HepG2 (cell line): ENCODE measurements around the gene RASA2. TPM values are rescaled to one million over a fixed set of nuclear protein-coding genes. Genes with fewer than 3 reads are reported as not detected.

Experiments
- EP300 ChIP-seq, 3 experiments: sonication (generic) in 1 of 3; formaldehyde crosslinking in 1 of 3; IDR thresholded peaks; 2 replicates each; pipeline versions ENCODE4 v1.5.1 to v1.6.1; 2011 to 2020; ENCODE audit warnings: low read depth in 2 of 3, low read length in 2 of 3, borderline replicate concordance in 1 of 3, improper control_type of control experiment in 1 of 3, mild to moderate bottlenecking in 1 of 3, missing genetic modification reagents in 1 of 3, moderate library complexity in 1 of 3
- FOXA1 ChIP-seq, 2 experiments: fragments of 450-650 bp in 1 of 2; sonication (generic) in 1 of 2; formaldehyde crosslinking in 1 of 2; IDR thresholded peaks; 2 replicates each; pipeline versions ENCODE4 v1.4.0 to v1.6.1; 2016 to 2020; ENCODE audit warnings: missing genetic modification reagents in 1 of 2
- FOXK1 ChIP-seq: sonication (generic); formaldehyde crosslinking; IDR thresholded peaks from 2 replicates; pipeline ENCODE4 v1.4.0; 2020; ENCODE audit warnings: low read depth, missing genetic modification reagents, borderline replicate concordance
- GPN1 ChIP-seq: sonication (generic); formaldehyde crosslinking; IDR thresholded peaks from 2 replicates; pipeline ENCODE4 v1.5.1; 2020; ENCODE audit warnings: missing genetic modification reagents, borderline replicate concordance
- HDAC1 ChIP-seq: sonication (generic); formaldehyde crosslinking; IDR thresholded peaks from 2 replicates; pipeline ENCODE4 v1.5.1; 2020; ENCODE audit warnings: mild to moderate bottlenecking, missing genetic modification reagents
- KAT8 ChIP-seq: IDR thresholded peaks from 2 replicates; pipeline ENCODE4 v1.6.1; 2016; ENCODE audit warnings: missing genetic modification reagents, missing compliant biosample characterization
- MTA1 ChIP-seq: sonication (generic); formaldehyde crosslinking; IDR thresholded peaks from 2 replicates; pipeline ENCODE4 v1.4.0; 2020; ENCODE audit warnings: missing genetic modification reagents, mild to moderate bottlenecking, borderline replicate concordance
- SOX13 ChIP-seq, 3 experiments: fragments of 450-650 bp in 1 of 3; sonication (generic) in 1 of 3; formaldehyde crosslinking in 1 of 3; IDR thresholded peaks in 2 of 3; conservative IDR thresholded peaks in 1 of 3; 2 replicates each; pipeline versions ENCODE4 v1.5.0 to v1.6.1; 2016 to 2020; ENCODE audit warnings: antibody characterized with exemption in 1 of 3, mild to moderate bottlenecking in 1 of 3, missing compliant biosample characterization in 1 of 3, missing genetic modification reagents in 1 of 3, moderate library complexity in 1 of 3
- TBX2 ChIP-seq: sonication (generic); formaldehyde crosslinking; IDR thresholded peaks from 2 replicates; pipeline ENCODE4 v1.5.0; 2020; ENCODE audit warnings: missing genetic modification reagents, mild to moderate bottlenecking, borderline replicate concordance
- ZNF292 ChIP-seq: sonication (generic); formaldehyde crosslinking; IDR thresholded peaks from 2 replicates; pipeline ENCODE4 v1.8.1; 2022; ENCODE audit warnings: mild to moderate bottlenecking, low read depth, missing genetic modification reagents, borderline replicate concordance
- ZNF44 ChIP-seq: sonication (generic); formaldehyde crosslinking; IDR thresholded peaks from 2 replicates; pipeline ENCODE4 v1.5.1; 2020; ENCODE audit warnings: mild to moderate bottlenecking, missing genetic modification reagents
- polyA plus RNA-seq, 8 experiments: library from polyadenylated mRNA; depleted of rRNA in 3 of 8; stranded (reverse) in 7 of 8; unstranded in 1 of 8; fragments of >200 nt; fragmentation: Illumina TruSeq in 4 of 8; extraction: Trizol in 4 of 8; gene quantifications; 2 replicates each; pipeline versions ENCODE4 v1.2.1 to v1.2.3, GENCODE V29; 2011 to 2016; ENCODE audit warnings: low read depth in 4 of 8, missing spikeins in 1 of 8, mixed read lengths in 1 of 8; ENCODE audit not compliant: insufficient read depth in 1 of 8
- total RNA-seq, 5 experiments: library from RNA; depleted of rRNA; stranded (reverse); fragments of >200 nt; fragmentation: Illumina TruSeq; extraction: Trizol; gene quantifications; 2 replicates each; pipeline ENCODE4 v1.2.3, GENCODE V29; 2016; ENCODE audit warnings: low read depth in 1 of 5
- TF ChIP-seq, protein P1 (sequence below): IDR thresholded peaks from 2 replicates; pipeline ENCODE4 v1.6.1; 2016; ENCODE audit warnings: low read depth
- TF ChIP-seq, protein P2 (sequence below): sonication (generic); formaldehyde crosslinking; IDR thresholded peaks from 2 replicates; pipeline ENCODE4 v1.5.1; 2020; ENCODE audit warnings: mild to moderate bottlenecking, moderate library complexity, missing genetic modification reagents
- TF ChIP-seq, protein P3 (sequence below): sonication (generic); formaldehyde crosslinking; IDR thresholded peaks from 2 replicates; pipeline ENCODE4 v1.4.0; 2020; ENCODE audit warnings: missing genetic modification reagents, mild to moderate bottlenecking, borderline replicate concordance

RASA2 gene
- total and polyA plus RNA-seq, 2 of the 13 experiments (the other 11 are each of a cell fraction or from before 2014, with no cell fraction given), result 5.4 to 8.5 TPM

DNA sequence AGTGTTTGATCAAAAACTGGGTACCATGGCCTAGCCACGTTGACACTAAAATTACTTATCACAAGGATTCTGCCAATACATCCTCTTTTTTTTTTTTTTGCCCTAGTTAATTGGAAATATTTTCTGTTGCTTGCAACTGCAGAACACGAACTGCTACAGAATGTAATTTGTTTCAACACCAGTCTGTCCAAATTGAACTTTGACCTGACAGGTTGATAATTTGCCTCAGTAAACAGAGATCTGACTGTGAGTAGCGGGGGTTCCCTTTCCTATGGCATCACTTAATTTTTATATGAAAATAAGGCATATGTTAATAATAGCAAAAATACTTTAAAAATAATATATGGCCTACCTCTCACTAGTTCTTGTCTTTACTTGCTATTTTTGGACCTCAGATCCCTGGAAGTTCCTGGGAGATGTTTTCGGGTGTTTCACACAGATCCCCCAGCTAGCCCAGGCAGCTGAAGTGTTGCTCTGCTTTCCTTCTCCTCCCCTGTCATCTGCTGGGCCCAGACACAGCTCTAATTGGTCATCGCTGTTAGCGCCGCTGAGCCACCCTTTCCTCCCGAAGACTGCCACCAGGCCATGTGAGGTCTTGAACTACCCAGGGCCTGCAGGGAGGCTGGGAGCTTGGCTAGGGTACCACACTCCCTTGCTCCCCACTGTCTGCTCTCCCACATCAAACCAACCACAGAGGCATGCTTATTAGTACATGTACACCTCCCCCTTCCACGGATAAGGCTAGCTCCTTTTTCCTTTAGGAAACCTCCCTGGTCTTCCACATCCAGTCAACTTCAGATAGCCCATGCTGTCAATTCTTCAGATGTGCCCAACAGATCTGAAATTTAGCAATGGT is 161.5 kb downstream of the RASA2 start (continued):
- TF ChIP-seq ZNF292 (peak; percentile 43; the same call in 1 of the 2 replicates), TBX2 (peak; percentile 26; the same call in 1 of the 2 replicates), MTA1 (CRISPR knock-in tag) (0 out of 2 replicates have a peak, but pooled peaks have one; percentile 26), HDAC1 (0 out of 2 replicates have a peak, but pooled peaks have one; percentile 18), EP300 (IDR thresholded peaks at IDR 0.05; ENCODE audit: low read depth in 2 of 2, low read length in 2 of 2) (no peak), EP300 (CRISPR knock-in tag; IDR thresholded peaks at IDR 0.05; ENCODE audit: borderline replicate concordance) (no peak), SOX13 (IDR thresholded peaks at IDR 0.05) (no peak), SOX13 (CRISPR knock-in tag; conservative IDR thresholded peaks at IDR 0.05 in 1 of 2, IDR thresholded peaks at IDR 0.05 in 1 of 2) (peak in 1 of 2 experiments; percentile 11; a peak in 1 of 4 replicates), ZNF44 (CRISPR knock-in tag) (no peak), GPN1 (CRISPR knock-in tag) (no peak), KAT8 (CRISPR knock-in tag) (0 out of 2 replicates have a peak, but pooled peaks have one; percentile 28), FOXK1 (no peak), FOXA1 (IDR thresholded peaks at IDR 0.05) (no peak), FOXA1 (CRISPR knock-in tag; IDR thresholded peaks at IDR 0.05) (peak; percentile 60; the same call in 1 of the 2 replicates)
- TF ChIP-seq, protein P1, sequence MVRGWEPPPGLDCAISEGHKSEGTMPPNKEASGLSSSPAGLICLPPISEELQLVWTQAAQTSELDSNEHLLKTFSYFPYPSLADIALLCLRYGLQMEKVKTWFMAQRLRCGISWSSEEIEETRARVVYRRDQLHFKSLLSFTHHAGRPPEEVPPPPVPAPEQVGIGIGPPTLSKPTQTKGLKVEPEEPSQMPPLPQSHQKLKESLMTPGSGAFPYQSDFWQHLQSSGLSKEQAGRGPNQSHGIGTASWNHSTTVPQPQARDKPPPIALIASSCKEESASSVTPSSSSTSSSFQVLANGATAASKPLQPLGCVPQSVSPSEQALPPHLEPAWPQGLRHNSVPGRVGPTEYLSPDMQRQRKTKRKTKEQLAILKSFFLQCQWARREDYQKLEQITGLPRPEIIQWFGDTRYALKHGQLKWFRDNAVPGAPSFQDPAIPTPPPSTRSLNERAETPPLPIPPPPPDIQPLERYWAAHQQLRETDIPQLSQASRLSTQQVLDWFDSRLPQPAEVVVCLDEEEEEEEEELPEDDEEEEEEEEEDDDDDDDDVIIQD (CRISPR knock-in tag), result no peak
- TF ChIP-seq, protein P2, sequence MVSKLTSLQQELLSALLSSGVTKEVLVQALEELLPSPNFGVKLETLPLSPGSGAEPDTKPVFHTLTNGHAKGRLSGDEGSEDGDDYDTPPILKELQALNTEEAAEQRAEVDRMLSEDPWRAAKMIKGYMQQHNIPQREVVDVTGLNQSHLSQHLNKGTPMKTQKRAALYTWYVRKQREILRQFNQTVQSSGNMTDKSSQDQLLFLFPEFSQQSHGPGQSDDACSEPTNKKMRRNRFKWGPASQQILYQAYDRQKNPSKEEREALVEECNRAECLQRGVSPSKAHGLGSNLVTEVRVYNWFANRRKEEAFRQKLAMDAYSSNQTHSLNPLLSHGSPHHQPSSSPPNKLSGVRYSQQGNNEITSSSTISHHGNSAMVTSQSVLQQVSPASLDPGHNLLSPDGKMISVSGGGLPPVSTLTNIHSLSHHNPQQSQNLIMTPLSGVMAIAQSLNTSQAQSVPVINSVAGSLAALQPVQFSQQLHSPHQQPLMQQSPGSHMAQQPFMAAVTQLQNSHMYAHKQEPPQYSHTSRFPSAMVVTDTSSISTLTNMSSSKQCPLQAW (CRISPR knock-in tag), result no peak
- TF ChIP-seq, protein P3, sequence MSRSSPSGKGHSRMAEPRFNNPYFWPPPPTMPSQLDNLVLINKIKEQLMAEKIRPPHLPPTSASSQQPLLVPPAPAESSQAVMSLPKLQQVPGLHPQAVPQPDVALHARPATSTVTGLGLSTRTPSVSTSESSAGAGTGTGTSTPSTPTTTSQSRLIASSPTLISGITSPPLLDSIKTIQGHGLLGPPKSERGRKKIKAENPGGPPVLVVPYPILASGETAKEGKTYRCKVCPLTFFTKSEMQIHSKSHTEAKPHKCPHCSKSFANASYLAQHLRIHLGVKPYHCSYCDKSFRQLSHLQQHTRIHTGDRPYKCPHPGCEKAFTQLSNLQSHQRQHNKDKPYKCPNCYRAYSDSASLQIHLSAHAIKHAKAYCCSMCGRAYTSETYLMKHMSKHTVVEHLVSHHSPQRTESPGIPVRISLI, result peak; percentile 44; the same call in 1 of the 2 replicates
